ENCODE results near the gene TSHZ2. TPM values are rescaled to one million over a fixed set of nuclear protein-coding genes. Genes with fewer than 3 reads are reported as not detected.

TSHZ2 gene
- total and polyA plus RNA-seq, 2 experiments from 2014 or later = 1.1 to 5.2 TPM

GRCh38 chr20:53191957-53192356, 219.8 kb downstream of the TSHZ2 start:
- no peak for DNase-seq (ENCODE audit: low spot score)
- no peak overlapping the region for H3K27ac ChIP-seq
- no peaks in the 10 kb centered on the region for H3K79me2 ChIP-seq
- no peak overlapping the region for H2AFZ ChIP-seq
- 98% methylated on average over 2 of the region's 2 CpGs for WGBS (ENCODE audit: low lambda C conversion rate, missing lambda C conversion rate)
- H3K9me3 ChIP-seq (ENCODE audit: low read depth) = no peaks in the 10 kb centered on the region
- H3K4me2 ChIP-seq = no peak overlapping the region
- no peak overlapping the region for H3K4me3 ChIP-seq
- no peaks in the 10 kb centered on the region for H3K27me3 ChIP-seq
- H3K4me1 ChIP-seq (ENCODE audit: insufficient read depth) = no peaks in the 10 kb centered on the region
- no peaks in the 10 kb centered on the region for H3K9me2 ChIP-seq (replicated peaks; ENCODE audit: insufficient read depth)
- no peaks in the 10 kb centered on the region for H3K36me3 ChIP-seq (replicated peaks; ENCODE audit: insufficient read depth, low read depth)
- TF ChIP-seq EZH2phosphoT487 (IDR thresholded peaks at IDR 0.05; ENCODE audit: low read depth, severe bottlenecking, unreplicated experiment) (no peak), CTCF (IDR thresholded peaks at IDR 0.05; ENCODE audit: poor library complexity) (no peak), EZH2 (IDR thresholded peaks at IDR 0.05; ENCODE audit: borderline replicate concordance) (no peak)
- H4K20me1 ChIP-seq (ENCODE audit: insufficient read depth, poor library complexity, severe bottlenecking) = no peaks in the 10 kb centered on the region

GRCh38 chr20:53194306-53195290, 222.4 kb downstream of the TSHZ2 start:
- no peak for TF ChIP-seq EZH2 (IDR thresholded peaks at IDR 0.05; ENCODE audit: borderline replicate concordance)
- no peak for TF ChIP-seq CTCF (IDR thresholded peaks at IDR 0.05; ENCODE audit: poor library complexity)
- no peak for TF ChIP-seq EZH2phosphoT487 (IDR thresholded peaks at IDR 0.05; ENCODE audit: low read depth, severe bottlenecking, unreplicated experiment)
- H4K20me1 ChIP-seq (ENCODE audit: insufficient read depth, poor library complexity, severe bottlenecking) = no peaks in the 10 kb centered on the region
- WGBS (ENCODE audit: low lambda C conversion rate, missing lambda C conversion rate) = 70% methylated on average over 11 of the region's 11 CpGs
- no peaks in the 10 kb centered on the region for H3K9me3 ChIP-seq (ENCODE audit: low read depth)
- no peaks in the 10 kb centered on the region for H3K27me3 ChIP-seq
- H3K27ac ChIP-seq = no peak overlapping the region
- DNase-seq (ENCODE audit: low spot score) = no peak
- H3K9me2 ChIP-seq (replicated peaks; ENCODE audit: insufficient read depth) = no peaks in the 10 kb centered on the region
- H2AFZ ChIP-seq = no peak overlapping the region
- no peak overlapping the region for H3K4me3 ChIP-seq
- H3K79me2 ChIP-seq = no peaks in the 10 kb centered on the region
- H3K4me1 ChIP-seq (ENCODE audit: insufficient read depth) = no peaks in the 10 kb centered on the region
- H3K4me2 ChIP-seq = no peak overlapping the region
- H3K36me3 ChIP-seq (replicated peaks; ENCODE audit: insufficient read depth, low read depth) = no peaks in the 10 kb centered on the region

GRCh38 chr20:53195876-53196610, 223.9 kb downstream of the TSHZ2 start:
- Histone ChIP-seq H3K9me2 (replicated peaks; ENCODE audit: insufficient read depth) (no peaks in the 10 kb centered on the region), H3K27me3 (no peaks in the 10 kb centered on the region), H3K4me1 (ENCODE audit: insufficient read depth) (no peaks in the 10 kb centered on the region), H4K20me1 (ENCODE audit: insufficient read depth, poor library complexity, severe bottlenecking) (no peaks in the 10 kb centered on the region), H3K9me3 (ENCODE audit: low read depth) (no peaks in the 10 kb centered on the region), H3K36me3 (replicated peaks; ENCODE audit: insufficient read depth, low read depth) (no peaks in the 10 kb centered on the region), H3K4me3 (no peak overlapping the region), H3K27ac (no peak overlapping the region), H2AFZ (no peak overlapping the region), H3K79me2 (no peaks in the 10 kb centered on the region), H3K4me2 (no peak overlapping the region)
- TF ChIP-seq EZH2phosphoT487 (IDR thresholded peaks at IDR 0.05; ENCODE audit: low read depth, severe bottlenecking, unreplicated experiment) (no peak), EZH2 (IDR thresholded peaks at IDR 0.05; ENCODE audit: borderline replicate concordance) (no peak)
- 70% methylated on average over 16 of the region's 16 CpGs for WGBS (ENCODE audit: low lambda C conversion rate, missing lambda C conversion rate)
- DNase-seq (ENCODE audit: low spot score) = no peak
